ENCODE results near the gene DUS2. TPM values are rescaled to one million over a fixed set of nuclear protein-coding genes. Genes with fewer than 3 reads are reported as not detected.

The DUS2 gene
- total and polyA plus RNA-seq, 8 donors = 2.7 to 6.2 (median 4.5) TPM

GRCh38 chr16:68082629-68083238 lies 59.6 kb downstream of the DUS2 start:
- no peak overlapping the region for H3K27ac ChIP-seq
- H3K9me3 ChIP-seq = no peaks in the 10 kb centered on the region
- no peak for ATAC-seq
- no peaks in the 10 kb centered on the region for H3K36me3 ChIP-seq
- H3K4me3 ChIP-seq = no peak overlapping the region
- DNase-seq = peak in 1 of 6 donors; percentile 36
- H3K4me1 ChIP-seq = peaks cover 10 to 18% (median 11%) of the 10 kb centered on the region in 3 donors
- FAIRE-seq = no peak
- intact Hi-C loops (cut with DNase I) = loop anchor here in 2 of 3 donors (10.0 kb wide), 2 partner anchors 142 to 152 kb away; partner anchors contain the start of gene ESRP2 (in 1 of the 2)
- no peaks in the 10 kb centered on the region for H3K27me3 ChIP-seq
- 84 to 93% methylated on average over 2 of the region's 2 CpGs for WGBS, 2 donors
- TF ChIP-seq, protein P1, sequence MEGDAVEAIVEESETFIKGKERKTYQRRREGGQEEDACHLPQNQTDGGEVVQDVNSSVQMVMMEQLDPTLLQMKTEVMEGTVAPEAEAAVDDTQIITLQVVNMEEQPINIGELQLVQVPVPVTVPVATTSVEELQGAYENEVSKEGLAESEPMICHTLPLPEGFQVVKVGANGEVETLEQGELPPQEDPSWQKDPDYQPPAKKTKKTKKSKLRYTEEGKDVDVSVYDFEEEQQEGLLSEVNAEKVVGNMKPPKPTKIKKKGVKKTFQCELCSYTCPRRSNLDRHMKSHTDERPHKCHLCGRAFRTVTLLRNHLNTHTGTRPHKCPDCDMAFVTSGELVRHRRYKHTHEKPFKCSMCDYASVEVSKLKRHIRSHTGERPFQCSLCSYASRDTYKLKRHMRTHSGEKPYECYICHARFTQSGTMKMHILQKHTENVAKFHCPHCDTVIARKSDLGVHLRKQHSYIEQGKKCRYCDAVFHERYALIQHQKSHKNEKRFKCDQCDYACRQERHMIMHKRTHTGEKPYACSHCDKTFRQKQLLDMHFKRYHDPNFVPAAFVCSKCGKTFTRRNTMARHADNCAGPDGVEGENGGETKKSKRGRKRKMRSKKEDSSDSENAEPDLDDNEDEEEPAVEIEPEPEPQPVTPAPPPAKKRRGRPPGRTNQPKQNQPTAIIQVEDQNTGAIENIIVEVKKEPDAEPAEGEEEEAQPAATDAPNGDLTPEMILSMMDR (IDR thresholded peaks at IDR 0.05) = no peak

- peak overlapping the region in 1 of 4 donors; percentile 71 for H3K27ac ChIP-seq
- FAIRE-seq (no peak), DNase-seq (peak in 1 of 6 donors; percentile 39), ATAC-seq (no peak)
- TF ChIP-seq, protein P1 (IDR thresholded peaks at IDR 0.05) = no peak
- H3K4me1 ChIP-seq = peaks cover 13 to 18% (median 15%) of the 10 kb centered on the region in 3 donors
- H3K27me3 ChIP-seq = no peaks in the 10 kb centered on the region
- H3K36me3 ChIP-seq = no peaks in the 10 kb centered on the region
- intact Hi-C loops (cut with DNase I) = loop anchor here in 2 of 3 donors (10.0 kb wide), 2 partner anchors 141 to 151 kb away; partner anchors contain the start of gene ESRP2 (in 1 of the 2)
- 85 to 86% methylated on average over 4 of the region's 4 CpGs for WGBS, 2 donors
- no peaks in the 10 kb centered on the region for H3K9me3 ChIP-seq
- H3K4me3 ChIP-seq = no peak overlapping the region
Measured at GRCh38 chr16:68083239-68083781, 60.2 kb downstream of the DUS2 start.

- Histone ChIP-seq H3K9me3 (no peaks in the 10 kb centered on the region), H3K4me3 (peak overlapping the region in 2 of 4 donors; percentile 43), H3K4me1 (peaks cover 13 to 19% (median 16%) of the 10 kb centered on the region in 3 donors), H3K27me3 (no peaks in the 10 kb centered on the region), H3K36me3 (no peaks in the 10 kb centered on the region), H3K27ac (peak overlapping the region; percentile 65 to 91 (median 81))
- intact Hi-C loops (cut with DNase I) = loop anchor here in 2 of 3 donors (10.0 kb wide), 2 partner anchors 141 to 151 kb away; partner anchors contain the start of gene ESRP2 (in 1 of the 2)
- peak in 2 of 6 donors; percentile 25 to 55 for DNase-seq
- TF ChIP-seq, protein P1 (IDR thresholded peaks at IDR 0.05) = no peak
- WGBS, 2 donors = 65 to 66% methylated on average over 21 of the region's 21 CpGs
- no peak for ATAC-seq
- FAIRE-seq = no peak
Measured at GRCh38 chr16:68083861-68084503, 60.9 kb downstream of the DUS2 start.

DNA sequence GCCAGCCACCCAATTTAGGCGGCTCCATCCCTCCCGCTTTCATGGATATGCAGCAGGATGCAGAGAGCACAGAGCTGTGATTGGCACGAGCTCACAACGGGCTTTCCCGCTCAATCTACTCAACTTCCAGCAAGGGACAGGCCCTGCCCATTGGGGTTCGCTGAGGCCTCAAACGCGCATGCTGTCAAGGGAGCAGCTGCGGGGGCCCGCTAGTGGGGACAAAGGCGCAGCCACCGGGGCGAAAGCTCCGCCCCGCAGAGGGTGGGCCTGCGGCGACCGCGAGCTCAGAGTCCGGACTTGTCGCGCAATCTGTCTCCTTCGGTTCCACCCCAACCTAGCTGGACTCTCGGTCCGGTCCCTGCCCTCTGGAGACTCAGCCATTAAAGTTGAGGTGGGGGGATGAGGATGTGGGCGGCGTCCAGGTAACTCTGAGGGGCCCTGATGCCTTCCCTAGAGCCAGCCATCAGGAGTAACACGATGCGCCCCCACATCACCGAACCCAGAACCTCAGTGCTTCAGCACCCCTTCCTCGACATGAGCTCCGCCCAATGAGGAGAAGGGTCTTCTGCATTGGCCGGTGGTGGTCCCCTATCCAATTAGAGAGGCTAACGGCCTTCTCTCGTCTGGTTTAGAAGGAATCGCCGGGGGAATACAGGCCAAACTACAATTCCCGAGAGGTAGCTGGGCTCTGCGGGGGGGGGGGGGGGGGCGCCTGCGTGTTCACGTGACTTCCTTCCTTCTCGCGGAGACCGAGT lies 61.6 kb downstream of the DUS2 start:
- 34 to 39% methylated on average over 38 of the region's 45 CpGs for WGBS, 2 donors
- no peaks in the 10 kb centered on the region for H3K27me3 ChIP-seq
- H3K4me1 ChIP-seq = peaks cover 13 to 26% (median 23%) of the 10 kb centered on the region in 3 donors
- intact Hi-C loops (cut with DNase I) = loop anchor here in 2 of 3 donors (10.0 kb wide), 2 partner anchors 140 to 150 kb away; partner anchors contain the start of gene ESRP2 (in 1 of the 2)
- TF ChIP-seq, protein P1 (IDR thresholded peaks at IDR 0.05) = no peak
- H3K27ac ChIP-seq = peak overlapping the region; percentile 65 to 91 (median 81)
- peak overlapping the region; percentile 10 to 43 (median 28) for H3K4me3 ChIP-seq
- no peaks in the 10 kb centered on the region for H3K9me3 ChIP-seq
- FAIRE-seq (no peak), ATAC-seq (peak; percentile 15 to 79 (median 62)), DNase-seq (peak; percentile 67 to 91 (median 78))
- H3K36me3 ChIP-seq = no peaks in the 10 kb centered on the region
